ENCODE data around the gene ELFN2.

DNA sequence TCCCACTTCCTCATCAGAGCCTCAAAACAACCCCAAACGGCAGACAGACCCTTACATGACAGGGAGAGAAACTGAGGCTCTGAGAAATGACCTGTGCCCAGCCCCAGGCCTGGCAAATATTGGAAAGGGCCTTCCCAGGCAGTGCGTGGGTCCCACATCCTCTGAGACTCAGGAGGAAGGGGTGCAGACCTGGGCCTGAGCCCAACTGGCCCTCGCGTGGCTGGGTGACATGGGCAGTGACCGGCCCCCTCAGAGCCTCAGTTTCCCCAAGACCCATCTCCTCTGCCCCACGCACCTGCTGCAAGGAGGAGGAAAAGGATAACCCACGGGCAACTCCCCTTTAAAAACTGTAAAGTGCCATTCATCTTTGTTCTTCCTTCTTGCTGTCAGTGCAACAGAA, 35.6 kb downstream of the ELFN2 start:
- TF ChIP-seq ZBTB10 (CRISPR knock-in tag; IDR thresholded peaks at IDR 0.05; ENCODE audit: borderline replicate concordance) = no peak
- no peak for TF ChIP-seq CC2D1A (CRISPR knock-in tag; IDR thresholded peaks at IDR 0.05)
- no peak for TF ChIP-seq CTCF (CRISPR knock-in tag; IDR thresholded peaks at IDR 0.05)

Data from HepG2 (cell line).